ENCODE data around the gene TEAD3. TPM values are rescaled to one million over a fixed set of nuclear protein-coding genes. Genes with fewer than 3 reads are reported as not detected.

TEAD3 gene
- total RNA-seq, 2 experiments from 2014 or later = 0.60 to 0.66 TPM

GRCh38 chr6:35490821-35491557, 5.9 kb downstream of the TEAD3 start:
- Mint-ChIP-seq H3K4me3 (no peak overlapping the region), H3K9me3 (no peaks in the 10 kb centered on the region)

GRCh38 chr6:35489995-35490791, 6.7 kb downstream of the TEAD3 start:
- Mint-ChIP-seq H3K27ac (no peak overlapping the region), H3K27me3 (peaks cover 3% of the 10 kb centered on the region), H3K4me1 (peaks cover 8% of the 10 kb centered on the region), H3K9me3 (no peaks in the 10 kb centered on the region), H3K36me3 (no peaks in the 10 kb centered on the region), H3K4me3 (no peak overlapping the region)
- DNase-seq = no peak

More at GRCh38 chr6:35490821-35491557, 5.9 kb downstream of the TEAD3 start:
- DNase-seq = no peak
- H3K4me1 Mint-ChIP-seq = peaks cover 8% of the 10 kb centered on the region
- no peak overlapping the region for H3K27ac Mint-ChIP-seq
- H3K36me3 Mint-ChIP-seq = no peaks in the 10 kb centered on the region
- peaks cover 3% of the 10 kb centered on the region for H3K27me3 Mint-ChIP-seq

GRCh38 chr6:35489066-35489465, 7.8 kb downstream of the TEAD3 start:
- Mint-ChIP-seq H3K4me3 (no peak overlapping the region), H3K27me3 (peaks cover 3% of the 10 kb centered on the region), H3K27ac (no peak overlapping the region), H3K9me3 (no peaks in the 10 kb centered on the region), H3K36me3 (no peaks in the 10 kb centered on the region), H3K4me1 (peaks cover 7% of the 10 kb centered on the region)
- no peak for DNase-seq

GRCh38 chr6:35488517-35488862, 8.4 kb downstream of the TEAD3 start:
- Mint-ChIP-seq H3K4me1 (peaks cover 4% of the 10 kb centered on the region), H3K27me3 (peaks cover 3% of the 10 kb centered on the region), H3K27ac (no peak overlapping the region), H3K9me3 (no peaks in the 10 kb centered on the region), H3K4me3 (no peak overlapping the region), H3K36me3 (no peaks in the 10 kb centered on the region)
- no peak for DNase-seq

GRCh38 chr6:35487658-35488516, 9.0 kb downstream of the TEAD3 start:
- no peaks in the 10 kb centered on the region for H3K36me3 Mint-ChIP-seq
- H3K27ac Mint-ChIP-seq = no peak overlapping the region
- H3K27me3 Mint-ChIP-seq = peaks cover 3% of the 10 kb centered on the region
- no peak for DNase-seq
- H3K4me1 Mint-ChIP-seq = peaks cover 4% of the 10 kb centered on the region
- H3K9me3 Mint-ChIP-seq = no peaks in the 10 kb centered on the region
- no peak overlapping the region for H3K4me3 Mint-ChIP-seq

- no peak for DNase-seq
- Mint-ChIP-seq H3K4me3 (no peak overlapping the region), H3K9me3 (no peaks in the 10 kb centered on the region), H3K4me1 (peaks cover 4% of the 10 kb centered on the region), H3K27ac (no peak overlapping the region), H3K27me3 (peaks cover 2% of the 10 kb centered on the region), H3K36me3 (no peaks in the 10 kb centered on the region)
Measured at GRCh38 chr6:35486005-35486925, 10.6 kb downstream of the TEAD3 start.

- DNase-seq = no peak
- H3K27ac Mint-ChIP-seq = no peak overlapping the region
- peaks cover 4% of the 10 kb centered on the region for H3K4me1 Mint-ChIP-seq
- no peaks in the 10 kb centered on the region for H3K9me3 Mint-ChIP-seq
- H3K36me3 Mint-ChIP-seq = no peaks in the 10 kb centered on the region
- no peaks in the 10 kb centered on the region for H3K27me3 Mint-ChIP-seq
- no peak overlapping the region for H3K4me3 Mint-ChIP-seq
Measured at GRCh38 chr6:35485402-35485877, 11.4 kb downstream of the TEAD3 start.

- H3K36me3 Mint-ChIP-seq = no peaks in the 10 kb centered on the region
- no peak overlapping the region for H3K4me3 Mint-ChIP-seq
- H3K27me3 Mint-ChIP-seq = no peaks in the 10 kb centered on the region
- H3K4me1 Mint-ChIP-seq = peaks cover 4% of the 10 kb centered on the region
- H3K27ac Mint-ChIP-seq = no peak overlapping the region
- no peak for DNase-seq
- H3K9me3 Mint-ChIP-seq = no peaks in the 10 kb centered on the region
Measured at GRCh38 chr6:35484921-35485392, 11.9 kb downstream of the TEAD3 start.

- Mint-ChIP-seq H3K4me3 (no peak overlapping the region), H3K27ac (no peak overlapping the region), H3K4me1 (peaks cover 4% of the 10 kb centered on the region), H3K36me3 (no peaks in the 10 kb centered on the region), H3K9me3 (no peaks in the 10 kb centered on the region), H3K27me3 (no peaks in the 10 kb centered on the region)
- DNase-seq = no peak
Measured at GRCh38 chr6:35483893-35484645, 12.8 kb downstream of the TEAD3 start.

- H3K27me3 Mint-ChIP-seq = no peaks in the 10 kb centered on the region
- H3K4me3 Mint-ChIP-seq = no peak overlapping the region
- no peak for DNase-seq
- H3K9me3 Mint-ChIP-seq = no peaks in the 10 kb centered on the region
- no peaks in the 10 kb centered on the region for H3K36me3 Mint-ChIP-seq
- H3K4me1 Mint-ChIP-seq = peaks cover 4% of the 10 kb centered on the region
- no peak overlapping the region for H3K27ac Mint-ChIP-seq
Measured at GRCh38 chr6:35483490-35483889, 13.4 kb downstream of the TEAD3 start.

GRCh38 chr6:35483062-35483461, 13.8 kb downstream of the TEAD3 start:
- Mint-ChIP-seq H3K27ac (no peak overlapping the region), H3K9me3 (no peaks in the 10 kb centered on the region), H3K27me3 (no peaks in the 10 kb centered on the region), H3K4me1 (peaks cover 4% of the 10 kb centered on the region), H3K4me3 (no peak overlapping the region), H3K36me3 (no peaks in the 10 kb centered on the region)
- no peak for DNase-seq

GRCh38 chr6:35481226-35481625, 15.7 kb downstream of the TEAD3 start:
- Mint-ChIP-seq H3K4me3 (no peak overlapping the region), H3K27ac (no peak overlapping the region), H3K4me1 (no peaks in the 10 kb centered on the region), H3K9me3 (no peaks in the 10 kb centered on the region), H3K27me3 (no peaks in the 10 kb centered on the region), H3K36me3 (no peaks in the 10 kb centered on the region)
- DNase-seq = no peak

GRCh38 chr6:35480176-35480575, 16.7 kb downstream of the TEAD3 start:
- Mint-ChIP-seq H3K4me1 (peaks cover 3% of the 10 kb centered on the region), H3K9me3 (no peaks in the 10 kb centered on the region), H3K4me3 (no peak overlapping the region), H3K36me3 (no peaks in the 10 kb centered on the region), H3K27ac (no peak overlapping the region), H3K27me3 (no peaks in the 10 kb centered on the region)
- DNase-seq = no peak
